ENCODE data around the gene UBE2F. TPM values are rescaled to one million over a fixed set of nuclear protein-coding genes. Genes with fewer than 3 reads are reported as not detected.

The UBE2F gene
- total RNA-seq, 2 donors from 2014 or later, result 58.3 to 59.2 TPM

- Mint-ChIP-seq H3K9me3 (peaks cover 4% of the 10 kb centered on the region), H3K4me3 (no peak overlapping the region), H3K27ac (no peak overlapping the region), H3K36me3 (ENCODE audit: low read depth) (peaks cover 71% of the 10 kb centered on the region), H3K27me3 (ENCODE audit: insufficient read depth) (no peaks in the 10 kb centered on the region), H3K4me1 (no peaks in the 10 kb centered on the region)
- Histone ChIP-seq H3K9me3 (ENCODE audit: control insufficient read depth, low read length) (no peaks in the 10 kb centered on the region), H3K27ac (ENCODE audit: low read depth, low read length) (no peak overlapping the region), H3K9ac (ENCODE audit: extremely low read depth, low read length, poor library complexity, severe bottlenecking) (no peak overlapping the region), H3K4me1 (ENCODE audit: control insufficient read depth, insufficient read depth, low read length) (no peaks in the 10 kb centered on the region), H3K4me3 (ENCODE audit: low read length) (no peak overlapping the region), H3K27me3 (ENCODE audit: control insufficient read depth, insufficient read depth, low read length, poor library complexity, severe bottlenecking) (no peaks in the 10 kb centered on the region), H3K36me3 (ENCODE audit: control insufficient read depth, insufficient read depth, low read length) (peaks cover 28% of the 10 kb centered on the region)
- TF ChIP-seq CTCF (conservative IDR thresholded peaks at IDR 0.05), result no peak
- 94 to 99% methylated on average over 5 to 7 of the region's 7 CpGs for WGBS, 2 experiments (ENCODE audit: insufficient coverage in 1 of 2, insufficient read length in 1 of 2)
- no peak for DNase-seq
Observed at GRCh38 chr2:238084761-238085160, 117.9 kb downstream of the UBE2F start.

DNA sequence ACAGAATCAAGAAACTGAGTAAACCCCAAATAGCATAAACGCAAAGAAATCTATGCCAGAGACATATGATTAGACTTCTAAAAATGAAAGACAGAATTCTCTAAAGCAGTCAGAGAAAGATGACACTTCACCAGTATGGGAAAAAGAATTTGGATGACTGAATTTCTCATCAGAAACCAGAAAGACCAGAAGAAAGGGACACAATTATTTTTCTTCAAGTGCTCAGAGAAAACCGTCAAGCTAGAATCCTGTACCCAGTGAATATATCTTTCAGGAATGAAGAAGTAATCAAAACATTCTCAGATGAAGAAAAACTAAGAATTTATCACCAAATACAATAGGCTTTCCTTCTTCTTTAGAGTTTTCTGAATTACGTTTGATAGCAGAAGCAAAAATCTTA is 119.1 kb downstream of the UBE2F start:
- no peak overlapping the region for H3K9ac ChIP-seq (ENCODE audit: extremely low read depth, low read length, poor library complexity, severe bottlenecking)
- no peak for DNase-seq
- H3K36me3 ChIP-seq (ENCODE audit: control insufficient read depth, insufficient read depth, low read length), result peaks cover 28% of the 10 kb centered on the region
- TF ChIP-seq CTCF (conservative IDR thresholded peaks at IDR 0.05), result no peak
- no peak overlapping the region for H3K27ac ChIP-seq (ENCODE audit: low read depth, low read length)
- H3K4me3 ChIP-seq (ENCODE audit: low read length), result no peak overlapping the region
- no peaks in the 10 kb centered on the region for H3K4me1 ChIP-seq (ENCODE audit: control insufficient read depth, insufficient read depth, low read length)
- no peak overlapping the region for H3K27ac Mint-ChIP-seq
- H3K27me3 Mint-ChIP-seq (ENCODE audit: insufficient read depth), result no peaks in the 10 kb centered on the region
- H3K9me3 ChIP-seq (ENCODE audit: control insufficient read depth, low read length), result no peaks in the 10 kb centered on the region
- H3K9me3 Mint-ChIP-seq, result no peaks in the 10 kb centered on the region
- WGBS, 2 experiments (ENCODE audit: insufficient coverage in 1 of 2, insufficient read length in 1 of 2), result 100% methylated on average over 2 to 3 of the region's 3 CpGs
- no peak overlapping the region for H3K4me3 Mint-ChIP-seq
- H3K4me1 Mint-ChIP-seq, result no peaks in the 10 kb centered on the region
- H3K36me3 Mint-ChIP-seq (ENCODE audit: low read depth), result peaks cover 60% of the 10 kb centered on the region
- no peaks in the 10 kb centered on the region for H3K27me3 ChIP-seq (ENCODE audit: control insufficient read depth, insufficient read depth, low read length, poor library complexity, severe bottlenecking)

DNA sequence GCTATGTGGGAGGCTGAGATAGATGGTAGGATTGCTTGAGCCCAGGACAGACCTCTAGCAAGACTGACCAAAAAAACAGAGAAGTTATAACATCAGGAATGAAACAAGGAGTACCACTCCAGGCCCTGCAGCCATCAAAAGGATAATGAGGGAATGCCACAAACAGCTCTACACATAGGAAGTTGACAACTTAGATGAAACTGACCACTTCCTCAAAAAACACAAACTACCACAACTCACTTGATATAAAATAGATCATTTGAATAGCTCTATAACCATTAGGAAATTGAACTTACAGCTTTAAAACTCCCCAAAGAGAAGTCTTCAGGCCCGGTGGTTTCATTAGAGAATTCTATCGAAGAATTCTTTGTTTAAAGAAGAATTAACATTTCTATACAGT is 120.4 kb downstream of the UBE2F start:
- H3K9ac ChIP-seq (ENCODE audit: extremely low read depth, low read length, poor library complexity, severe bottlenecking), result no peak overlapping the region
- H3K36me3 ChIP-seq (ENCODE audit: control insufficient read depth, insufficient read depth, low read length), result peaks cover 19% of the 10 kb centered on the region
- no peaks in the 10 kb centered on the region for H3K4me1 ChIP-seq (ENCODE audit: control insufficient read depth, insufficient read depth, low read length)
- Mint-ChIP-seq H3K27ac (no peak overlapping the region), H3K4me1 (no peaks in the 10 kb centered on the region), H3K4me3 (no peak overlapping the region), H3K27me3 (ENCODE audit: insufficient read depth) (no peaks in the 10 kb centered on the region), H3K9me3 (no peaks in the 10 kb centered on the region), H3K36me3 (ENCODE audit: low read depth) (peaks cover 48% of the 10 kb centered on the region)
- H3K9me3 ChIP-seq (ENCODE audit: control insufficient read depth, low read length), result no peaks in the 10 kb centered on the region
- no peak overlapping the region for H3K27ac ChIP-seq (ENCODE audit: low read depth, low read length)
- no peak for DNase-seq
- TF ChIP-seq CTCF (conservative IDR thresholded peaks at IDR 0.05), result no peak
- no peaks in the 10 kb centered on the region for H3K27me3 ChIP-seq (ENCODE audit: control insufficient read depth, insufficient read depth, low read length, poor library complexity, severe bottlenecking)
- H3K4me3 ChIP-seq (ENCODE audit: low read length), result no peak overlapping the region
- 100% methylated on average over 1 to 2 of the region's 2 CpGs for WGBS, 2 experiments (ENCODE audit: insufficient coverage in 1 of 2, insufficient read length in 1 of 2)
